HuH-7 (cell line): ENCODE data around the gene FBXW11.

Source experiments
- DNase-seq: peaks from one replicate; pipeline ENCODE4 v3.0.0; 2011; ENCODE audit warnings: low spot score

FBXW11 gene

DNA sequence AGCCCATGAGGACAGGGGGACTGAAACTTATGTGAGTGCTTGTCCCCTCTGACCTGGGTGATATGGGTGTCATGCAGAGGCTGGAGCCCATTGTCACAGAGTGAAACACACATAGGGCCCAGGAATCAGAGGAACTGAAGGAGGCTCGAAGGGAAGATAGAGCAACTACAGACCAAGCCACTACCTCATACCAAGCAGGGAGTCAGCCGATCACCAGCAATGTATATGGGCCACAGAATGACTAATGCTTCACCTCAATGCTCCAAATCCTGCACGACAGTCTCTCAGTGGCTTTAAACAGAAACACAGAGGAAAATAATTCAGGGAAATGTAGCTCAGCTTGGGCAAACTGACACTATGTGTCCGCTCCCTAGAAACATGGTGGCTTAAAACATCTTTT is 8.9 kb upstream of the FBXW11 start:
- no peak for DNase-seq

DNA sequence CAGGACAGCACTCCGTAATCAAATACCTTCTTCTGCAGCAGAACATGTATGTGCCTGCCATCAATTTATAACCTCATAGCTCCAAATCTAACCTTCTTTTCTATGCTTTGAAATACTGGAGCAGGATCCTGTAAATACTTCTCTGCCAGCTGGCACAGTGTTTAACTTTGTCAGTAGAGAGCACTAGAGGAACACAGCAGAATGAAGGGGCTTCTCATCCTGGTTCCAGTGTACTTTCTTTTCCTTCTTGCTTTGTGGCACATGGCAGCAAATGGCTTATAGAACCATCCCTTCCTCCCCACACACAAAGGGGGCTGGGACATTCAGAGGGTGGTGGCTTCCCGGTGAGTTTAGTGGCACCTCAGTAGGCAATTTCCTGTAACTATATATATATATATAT is 3.8 kb upstream of the FBXW11 start:
- no peak for DNase-seq

- DNase-seq: no peak
These were observed 3.3 kb upstream of the FBXW11 start for GRCh38 chr5:172009536-172010270.

DNA sequence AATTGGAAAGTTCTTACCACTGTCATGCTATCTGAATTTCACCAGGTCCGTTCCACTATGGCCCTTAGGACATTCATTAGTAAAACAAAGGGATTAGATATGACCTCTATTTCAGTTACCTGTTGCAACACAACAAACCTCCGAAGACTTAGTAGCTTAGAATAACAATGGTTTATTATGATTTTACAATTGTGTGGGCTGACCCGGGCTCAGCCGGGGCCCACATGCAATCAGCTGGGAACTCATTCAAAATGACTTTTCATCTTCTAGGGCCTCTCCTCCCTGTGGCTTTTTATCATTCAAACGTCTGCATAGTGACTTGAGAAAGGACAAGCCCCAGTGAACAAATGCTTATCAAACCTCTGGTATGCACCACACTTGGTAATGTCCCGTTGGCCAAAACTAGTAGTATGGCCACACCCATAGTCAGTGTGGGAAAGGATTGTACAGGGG is 2.3 kb upstream of the FBXW11 start:
- no peak for DNase-seq

DNA sequence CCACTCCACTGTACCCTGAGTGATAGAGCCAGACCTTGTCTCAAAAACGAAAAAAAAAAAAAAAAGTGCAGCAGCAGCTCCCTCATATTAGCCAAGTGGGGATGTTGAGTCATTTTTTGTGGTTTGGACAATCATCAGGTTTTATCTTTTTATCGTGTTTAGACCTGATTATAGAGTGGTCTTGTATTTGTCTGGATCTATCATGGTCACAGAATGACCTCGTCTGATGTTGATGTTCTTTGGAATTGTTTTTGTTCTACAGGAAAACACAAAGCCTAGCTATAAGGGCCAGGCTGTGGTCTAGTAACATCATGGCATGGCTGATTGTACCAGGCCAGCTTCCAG is 1.6 kb upstream of the FBXW11 start:
- no peak for DNase-seq

- DNase-seq: no peak
These were observed 1.0 kb upstream of the FBXW11 start for GRCh38 chr5:172007175-172008110.

- DNase-seq: peak; percentile 50
These were observed 624 bp downstream of the FBXW11 start for GRCh38 chr5:172005708-172006320.

DNA sequence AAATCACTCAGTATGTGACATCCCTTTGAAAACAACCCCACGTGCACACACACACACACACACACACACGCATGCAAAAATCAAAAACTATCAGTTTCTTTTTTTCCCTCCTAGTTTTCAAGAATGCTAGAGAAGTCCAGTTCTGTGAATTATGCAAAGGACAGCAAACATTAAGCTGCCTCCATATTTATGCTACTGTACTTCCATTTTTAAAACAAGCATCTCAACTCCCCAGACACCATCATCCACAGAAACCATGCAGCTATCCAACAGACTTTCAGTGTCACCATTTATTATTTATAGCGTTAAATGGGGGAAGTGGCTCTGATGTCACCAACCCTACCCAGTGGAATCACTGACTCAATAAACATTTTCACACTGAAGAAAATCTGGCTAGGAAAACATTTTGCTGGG is 1.6 kb downstream of the FBXW11 start:
- no peak for DNase-seq

DNA sequence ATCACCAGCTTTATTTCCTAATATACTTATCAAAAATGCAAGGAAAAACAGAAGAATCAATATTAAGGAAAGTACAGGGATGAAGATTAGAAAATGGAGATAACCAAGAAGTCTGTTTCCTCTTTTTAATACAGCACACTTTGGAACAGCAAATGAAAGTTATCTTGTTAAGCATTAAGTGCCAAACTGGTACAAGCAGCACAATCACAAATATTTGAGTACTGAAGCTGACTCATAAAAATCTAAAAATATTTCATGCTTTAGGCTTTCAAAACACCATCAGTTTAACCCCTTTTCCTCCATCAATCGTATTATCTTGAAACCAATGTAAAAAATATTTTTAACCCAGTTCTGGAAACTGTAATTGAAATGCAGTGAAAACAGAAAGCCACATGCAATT is 2.7 kb downstream of the FBXW11 start:
- no peak for DNase-seq

- DNase-seq: no peak
These were observed 3.5 kb downstream of the FBXW11 start for GRCh38 chr5:172002840-172003512.

- peak; percentile 30 for DNase-seq
These were observed 4.1 kb downstream of the FBXW11 start for GRCh38 chr5:172002310-172002709.

DNA sequence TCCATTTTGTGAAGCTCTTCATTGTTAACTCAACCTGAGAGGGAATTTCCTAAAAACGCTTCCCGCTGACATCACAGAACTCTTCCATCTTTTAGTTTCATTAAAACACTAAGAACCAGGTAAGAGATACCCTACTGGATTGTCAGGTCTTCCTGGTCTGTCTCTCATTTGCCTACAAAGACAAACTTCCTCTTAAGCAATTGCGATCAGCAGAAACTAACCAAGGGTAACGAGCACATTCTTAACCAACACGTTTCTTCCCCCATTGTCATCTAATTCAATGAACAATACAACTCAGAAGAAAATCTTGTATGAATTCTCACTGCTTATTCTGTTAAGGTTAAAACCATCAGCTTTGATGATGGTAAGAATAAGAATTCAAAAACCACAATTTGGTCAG is 6.6 kb downstream of the FBXW11 start:
- no peak for DNase-seq

GRCh38 chr5:171999100-171999499 is 7.3 kb downstream of the FBXW11 start:
- DNase-seq: no peak

DNA sequence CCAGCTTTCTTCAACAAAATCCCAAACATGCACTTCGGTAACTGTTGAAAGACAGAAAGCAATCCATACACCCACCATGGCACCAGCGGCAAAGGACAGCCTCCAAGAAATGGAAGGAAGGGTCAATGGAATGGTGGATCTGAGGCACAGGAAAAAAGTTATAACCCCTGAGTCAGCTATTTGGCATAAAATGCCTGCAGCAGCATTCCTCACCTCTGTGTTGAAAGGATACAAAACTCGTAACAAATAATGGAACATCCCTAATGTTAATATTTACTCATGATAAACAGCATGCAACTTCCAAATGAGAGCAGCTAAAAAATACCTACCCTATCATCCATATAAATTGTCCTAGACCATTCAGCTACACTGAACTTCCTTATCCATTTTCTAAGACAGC is 9.4 kb downstream of the FBXW11 start:
- no peak for DNase-seq

GRCh38 chr5:171992813-171993212 is 13.6 kb downstream of the FBXW11 start:
- DNase-seq: no peak

DNA sequence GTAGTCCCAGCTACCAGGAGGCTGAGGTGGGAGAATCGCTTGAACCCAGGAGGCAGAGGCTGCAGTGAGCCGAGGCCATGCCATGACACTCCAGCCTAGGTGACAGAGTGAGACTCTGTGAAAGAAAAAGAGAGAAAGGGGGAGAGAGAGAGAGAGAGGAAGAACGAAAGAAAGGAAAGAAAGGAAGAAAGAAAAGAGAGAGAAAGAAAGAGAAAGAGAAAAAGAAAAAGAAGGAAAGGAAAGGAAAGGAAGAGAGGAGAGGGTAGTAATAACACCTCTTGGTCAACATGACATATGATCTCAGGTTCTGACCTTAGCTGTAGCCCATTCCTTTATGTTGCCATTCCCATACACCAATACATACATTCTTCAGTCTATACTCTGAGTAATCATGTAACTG is 14.1 kb downstream of the FBXW11 start:
- DNase-seq: no peak

DNA sequence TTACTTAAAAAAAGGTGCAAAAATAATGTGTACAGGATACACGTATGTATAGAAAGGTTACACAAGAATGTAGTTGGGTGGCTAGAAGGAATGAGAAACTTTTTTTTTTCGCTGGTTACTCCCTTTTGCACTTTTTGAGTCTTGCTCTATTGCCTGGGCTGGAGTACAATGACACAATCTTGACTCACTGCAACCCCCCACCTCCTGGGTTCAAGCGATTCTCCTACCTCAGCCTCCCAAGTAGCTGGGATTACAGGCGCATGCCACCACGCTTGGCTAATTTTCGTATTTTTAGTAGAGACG is 15.8 kb downstream of the FBXW11 start:
- DNase-seq: no peak

GRCh38 chr5:171989946-171990712 is 16.3 kb downstream of the FBXW11 start:
- no peak for DNase-seq

DNA sequence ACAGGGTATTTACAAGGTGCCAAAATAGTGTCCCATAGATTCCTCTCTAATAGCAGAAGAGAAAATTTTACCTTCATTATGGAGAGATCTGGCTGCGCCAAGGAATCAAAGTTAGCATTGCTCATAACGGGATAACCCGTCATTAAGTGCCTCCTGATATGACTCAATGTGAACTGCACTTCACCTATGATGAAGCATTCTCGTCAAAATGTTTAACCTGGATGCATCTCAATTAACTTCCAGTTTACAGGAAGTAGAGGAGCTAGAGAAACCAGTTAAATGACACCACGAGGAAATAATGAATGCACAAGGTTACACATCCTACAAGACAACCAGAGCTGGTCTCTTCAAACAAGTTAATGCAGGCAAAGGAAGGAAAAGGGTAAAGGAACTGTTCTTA is 17.2 kb downstream of the FBXW11 start:
- no peak for DNase-seq

GRCh38 chr5:171986772-171987171 is 19.7 kb downstream of the FBXW11 start:
- DNase-seq: no peak

DNA sequence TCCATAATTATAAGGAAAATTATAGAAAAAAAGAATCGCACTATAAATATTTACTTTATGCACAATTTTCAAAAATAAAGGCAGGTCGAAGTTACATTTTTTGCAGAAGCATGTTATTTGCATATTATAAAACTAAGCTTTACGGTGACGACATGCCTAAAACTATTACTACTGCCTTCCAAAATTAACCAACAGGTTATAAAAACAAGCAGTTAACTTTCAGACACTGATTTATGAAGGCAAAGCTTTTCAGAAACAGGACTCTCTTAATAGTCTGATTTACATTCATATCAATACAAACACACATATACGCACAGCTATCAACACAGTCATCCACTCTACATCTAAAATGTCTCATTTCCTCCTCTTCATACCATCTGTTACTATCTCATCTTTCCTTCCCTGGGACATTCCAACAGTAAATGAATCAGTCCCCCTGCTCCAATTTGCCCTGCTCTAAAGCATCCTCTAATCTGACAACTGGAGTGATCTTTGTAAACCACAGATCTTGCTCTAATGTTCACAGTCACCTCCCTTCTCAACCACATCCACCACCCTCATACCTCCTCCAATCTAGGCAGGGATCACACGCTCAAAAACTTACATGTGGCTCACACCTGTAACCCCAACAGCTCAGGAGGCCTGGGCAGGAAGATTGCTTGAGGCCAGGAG is 21.6 kb downstream of the FBXW11 start:
- no peak for DNase-seq
